ENCODE results near the gene CMSS1.
A peak's percentile ranks its signal among the peaks of the same experiment; 100 is the strongest.

CMSS1 gene

GRCh38 chr3:99817437-99818240 is at the start of gene CMSS1:
Gene CMSS1, plus strand, starts transcription at chr3:99817862.
- DNase-seq (ENCODE audit: low read depth) = peak; percentile 95

- no peak for DNase-seq (ENCODE audit: low read depth)
Measured at GRCh38 chr3:99768126-99768525, 49.5 kb upstream of the CMSS1 start.

GRCh38 chr3:99768808-99769501 is 48.7 kb upstream of the CMSS1 start:
- no peak for DNase-seq (ENCODE audit: low read depth)

GRCh38 chr3:99772171-99772570 is 45.5 kb upstream of the CMSS1 start:
- DNase-seq (ENCODE audit: low read depth) = no peak

GRCh38 chr3:99772671-99773070 is 45.0 kb upstream of the CMSS1 start:
- no peak for DNase-seq (ENCODE audit: low read depth)

- DNase-seq (ENCODE audit: low read depth) = no peak
Measured at GRCh38 chr3:99774467-99774866, 43.2 kb upstream of the CMSS1 start.

GRCh38 chr3:99776516-99777209 is 41.0 kb upstream of the CMSS1 start:
- no peak for DNase-seq (ENCODE audit: low read depth)

- DNase-seq (ENCODE audit: low read depth) = no peak
Measured at GRCh38 chr3:99777210-99777549, 40.5 kb upstream of the CMSS1 start.

- no peak for DNase-seq (ENCODE audit: low read depth)
Measured at GRCh38 chr3:99777708-99778107, 40.0 kb upstream of the CMSS1 start.

GRCh38 chr3:99780749-99781148 is 36.9 kb upstream of the CMSS1 start:
- no peak for DNase-seq (ENCODE audit: low read depth)

- DNase-seq (ENCODE audit: low read depth) = no peak
Measured at GRCh38 chr3:99781761-99782160, 35.9 kb upstream of the CMSS1 start.

- DNase-seq (ENCODE audit: low read depth) = no peak
Measured at GRCh38 chr3:99783011-99783573, 34.6 kb upstream of the CMSS1 start.

GRCh38 chr3:99789011-99789721 is 28.5 kb upstream of the CMSS1 start:
- DNase-seq (ENCODE audit: low read depth) = no peak

- DNase-seq (ENCODE audit: low read depth) = no peak
Measured at GRCh38 chr3:99794485-99794884, 23.2 kb upstream of the CMSS1 start.

GRCh38 chr3:99795573-99795972 is 22.1 kb upstream of the CMSS1 start:
- no peak for DNase-seq (ENCODE audit: low read depth)

- no peak for DNase-seq (ENCODE audit: low read depth)
Measured at GRCh38 chr3:99799422-99799821, 18.2 kb upstream of the CMSS1 start.

GRCh38 chr3:99803297-99803696 is 14.4 kb upstream of the CMSS1 start:
- DNase-seq (ENCODE audit: low read depth) = no peak

- DNase-seq (ENCODE audit: low read depth) = no peak
Measured at GRCh38 chr3:99805160-99805559, 12.5 kb upstream of the CMSS1 start.

- no peak for DNase-seq (ENCODE audit: low read depth)
Measured at GRCh38 chr3:99808163-99808794, 9.4 kb upstream of the CMSS1 start.

- DNase-seq (ENCODE audit: low read depth) = no peak
Measured at GRCh38 chr3:99809565-99809964, 8.1 kb upstream of the CMSS1 start.

- DNase-seq (ENCODE audit: low read depth) = no peak
Measured at GRCh38 chr3:99810403-99810802, 7.3 kb upstream of the CMSS1 start.

GRCh38 chr3:99817047-99817436 is 620 bp upstream of the CMSS1 start:
- no peak for DNase-seq (ENCODE audit: low read depth)

Measured in stimulated activated CD8-positive, alpha-beta memory T cell treated with anti-CD3 and anti-CD28 coated beads, Interleukin-4, amount 100 ng/mL, for 24 hours (primary cell).